Astrocyte (in vitro differentiated cells and primary cell): ENCODE data around the gene MIPOL1. TPM values are rescaled to one million over a fixed set of nuclear protein-coding genes. Genes with fewer than 3 reads are reported as not detected.
"Not testable (repeated sequence)": the region's sequence is repeated elsewhere in the genome, so short reads cannot be mapped to it uniquely, and the experiment has no call there.

ENCODE experiments used
- DNase-seq: peaks from one replicate; pipeline ENCODE4 v3.0.0-alpha.2; 2010; ENCODE audit warnings: low read depth
- FAIRE-seq: peaks from 2 replicates; lab custom pipeline; 2011; peaks lifted over from hg19 to GRCh38; lab: Jason Lieb, UNC
- H2AFZ ChIP-seq: 2 replicates; pipeline ENCODE4 v1.6.0; 2012; ENCODE audit warnings: low read depth, low read length, inconsistent platforms
- H3K27ac ChIP-seq: 2 replicates; pipeline ENCODE4 v1.5.1; 2011; ENCODE audit warnings: low read depth, low read length, inconsistent platforms
- H3K27me3 ChIP-seq: 2 replicates; pipeline ENCODE4 v1.6.0; 2011; ENCODE audit warnings: low read length, inconsistent platforms; ENCODE audit not compliant: insufficient read depth
- H3K36me3 ChIP-seq: 2 replicates; pipeline ENCODE4 v1.5.1; 2011; ENCODE audit warnings: low read length, inconsistent platforms; ENCODE audit not compliant: insufficient read depth
- H3K4me1 ChIP-seq: 2 replicates; pipeline ENCODE4 v1.5.1; 2011; ENCODE audit warnings: low read length, inconsistent platforms; ENCODE audit not compliant: insufficient read depth
- H3K4me2 ChIP-seq: 2 replicates; pipeline ENCODE4 v1.6.0; 2012; ENCODE audit warnings: low read length, inconsistent platforms
- H3K4me3 ChIP-seq: 2 replicates; pipeline ENCODE4 v1.5.1; 2011; ENCODE audit warnings: low read depth, mild to moderate bottlenecking, low read length, inconsistent platforms; ENCODE audit not compliant: insufficient read depth
- H3K79me2 ChIP-seq: 2 replicates; pipeline ENCODE4 v1.6.0; 2012; ENCODE audit warnings: mild to moderate bottlenecking, low read length, inconsistent platforms; ENCODE audit not compliant: insufficient read depth
- H3K9ac ChIP-seq: 2 replicates; pipeline ENCODE4 v1.6.0; 2012; ENCODE audit warnings: mild to moderate bottlenecking, low read length, inconsistent platforms
- H3K9me3 ChIP-seq: 2 replicates; pipeline ENCODE4 v1.5.1; 2012; ENCODE audit warnings: low read depth, mild to moderate bottlenecking, low read length, inconsistent platforms; ENCODE audit not compliant: insufficient read depth
- H4K20me1 ChIP-seq: 2 replicates; pipeline ENCODE4 v1.6.0; 2012; ENCODE audit warnings: low read length, inconsistent platforms; ENCODE audit not compliant: insufficient read depth
- H3K27ac Mint-ChIP-seq: one replicate; pipeline ENCODE4 v1.8.0; 2021; ENCODE audit warnings: mild to moderate bottlenecking, mixed read lengths; ENCODE audit not compliant: unreplicated experiment
- H3K27me3 Mint-ChIP-seq: one replicate; pipeline ENCODE4 v1.8.0; 2021; ENCODE audit warnings: low read depth, mixed read lengths; ENCODE audit not compliant: unreplicated experiment
- H3K36me3 Mint-ChIP-seq: one replicate; pipeline ENCODE4 v1.8.0; 2021; ENCODE audit warnings: low read depth, mixed read lengths; ENCODE audit not compliant: unreplicated experiment
- H3K4me1 Mint-ChIP-seq: one replicate; pipeline ENCODE4 v1.8.0; 2021; ENCODE audit warnings: low read depth, mixed read lengths; ENCODE audit not compliant: unreplicated experiment
- H3K4me3 Mint-ChIP-seq: one replicate; pipeline ENCODE4 v1.8.0; 2021; ENCODE audit warnings: mild to moderate bottlenecking, moderate library complexity, mixed read lengths; ENCODE audit not compliant: unreplicated experiment
- H3K9me3 Mint-ChIP-seq: one replicate; pipeline ENCODE4 v1.8.0; 2021; ENCODE audit warnings: mild to moderate bottlenecking, mixed read lengths; ENCODE audit not compliant: unreplicated experiment
- CTCF ChIP-seq: IDR thresholded peaks from 2 replicates; pipeline ENCODE4 v1.5.1; 2011; ENCODE audit warnings: low read depth, mild to moderate bottlenecking, inconsistent platforms, low read length, moderate library complexity; ENCODE audit not compliant: insufficient read depth
- EZH2 ChIP-seq: IDR thresholded peaks from 2 replicates; pipeline ENCODE4 v1.6.1; 2012; ENCODE audit warnings: mild to moderate bottlenecking, low read length, inconsistent platforms; ENCODE audit not compliant: insufficient read depth
- total RNA-seq: library from RNA; stranded (reverse); gene quantifications from 2 replicates; pipeline ENCODE4 v1.2.1, GENCODE V29; 2021

MIPOL1 gene
- total RNA-seq, 1 donor from 2014 or later: 15.7 TPM

- peaks cover 6% of the 10 kb centered on the region for H3K9me3 Mint-ChIP-seq
These were observed 353.4 kb downstream of the MIPOL1 start for GRCh38 chr14:37551119-37551518.

GRCh38 chr14:37553935-37554550 is 356.3 kb downstream of the MIPOL1 start:
- H3K9me3 ChIP-seq: no peaks in the 10 kb centered on the region
- H3K36me3 ChIP-seq: no peaks in the 10 kb centered on the region
- no peak for FAIRE-seq
- no peak overlapping the region for H2AFZ ChIP-seq
- Mint-ChIP-seq H3K36me3 (peaks cover 3% of the 10 kb centered on the region), H3K27me3 (no peaks in the 10 kb centered on the region), H3K4me3 (no peak overlapping the region), H3K9me3 (peaks cover 12% of the 10 kb centered on the region), H3K27ac (no peak overlapping the region), H3K4me1 (peaks cover 1% of the 10 kb centered on the region)
- H3K4me3 ChIP-seq: no peak overlapping the region
- no peaks in the 10 kb centered on the region for H3K27me3 ChIP-seq
- no peak for DNase-seq
- H3K79me2 ChIP-seq: no peaks in the 10 kb centered on the region
- TF ChIP-seq EZH2 (no peak), CTCF (no peak)
- H3K4me1 ChIP-seq: no peaks in the 10 kb centered on the region
- no peak overlapping the region for H3K9ac ChIP-seq
- no peak overlapping the region for H3K4me2 ChIP-seq
- H3K27ac ChIP-seq: no peak overlapping the region
- H4K20me1 ChIP-seq: no peaks in the 10 kb centered on the region

More at GRCh38 chr14:37551119-37551518, 353.4 kb downstream of the MIPOL1 start:
- no peak overlapping the region for H3K27ac ChIP-seq
- H3K27ac Mint-ChIP-seq: no peak overlapping the region
- H2AFZ ChIP-seq: no peak overlapping the region
- FAIRE-seq (no peak), DNase-seq (no peak)
- peaks cover 4% of the 10 kb centered on the region for H3K4me1 Mint-ChIP-seq
- no peaks in the 10 kb centered on the region for H3K27me3 Mint-ChIP-seq
- no peaks in the 10 kb centered on the region for H4K20me1 ChIP-seq
- no peaks in the 10 kb centered on the region for H3K36me3 ChIP-seq
- no peaks in the 10 kb centered on the region for H3K36me3 Mint-ChIP-seq
- no peak for TF ChIP-seq EZH2
- TF ChIP-seq CTCF: no peak
- no peaks in the 10 kb centered on the region for H3K9me3 ChIP-seq
- H3K79me2 ChIP-seq: no peaks in the 10 kb centered on the region
- H3K4me1 ChIP-seq: no peaks in the 10 kb centered on the region
- no peaks in the 10 kb centered on the region for H3K27me3 ChIP-seq
- no peak overlapping the region for H3K9ac ChIP-seq
- no peak overlapping the region for H3K4me3 ChIP-seq
- no peak overlapping the region for H3K4me3 Mint-ChIP-seq
- no peak overlapping the region for H3K4me2 ChIP-seq

- H3K27ac Mint-ChIP-seq, H3K79me2 ChIP-seq, H3K36me3 ChIP-seq, H3K4me1 Mint-ChIP-seq, H3K4me3 Mint-ChIP-seq, H3K36me3 Mint-ChIP-seq, DNase-seq, FAIRE-seq, H2AFZ ChIP-seq, H3K4me3 ChIP-seq, H3K4me2 ChIP-seq, H3K4me1 ChIP-seq, H4K20me1 ChIP-seq, H3K27me3 ChIP-seq, H3K9me3 ChIP-seq, H3K27ac ChIP-seq, H3K27me3 Mint-ChIP-seq, H3K9ac ChIP-seq: not testable (repeated sequence)
- H3K9me3 Mint-ChIP-seq: peaks cover 12% of the 10 kb centered on the region
These were observed 357.9 kb downstream of the MIPOL1 start for GRCh38 chr14:37555596-37555995.
